Skeletal muscle satellite cell (primary cell): Measurements from ENCODE around the gene AVPR1A.

Experiments
- H3K27me3 ChIP-seq: 2 replicates; pipeline ENCODE4 v1.7.0; 2013; ENCODE audit warnings: low read length; ENCODE audit not compliant: control insufficient read depth, insufficient read depth
- H3K36me3 ChIP-seq: 2 replicates; pipeline ENCODE4 v1.7.0; 2013; ENCODE audit warnings: mild to moderate bottlenecking, control low read depth, low read length; ENCODE audit not compliant: insufficient read depth
- H3K4me1 ChIP-seq: 2 replicates; pipeline ENCODE4 v1.7.0; 2013; ENCODE audit warnings: low read length; ENCODE audit not compliant: control insufficient read depth, insufficient read depth
- H3K4me2 ChIP-seq: 2 replicates; pipeline ENCODE4 v1.7.0; 2013; ENCODE audit warnings: mild to moderate bottlenecking, low read length
- H3K4me3 ChIP-seq: 2 replicates; pipeline ENCODE4 v1.7.0; 2013; ENCODE audit warnings: low read length
- H3K9ac ChIP-seq: 2 replicates; pipeline ENCODE4 v1.7.0; 2013; ENCODE audit warnings: mild to moderate bottlenecking, low read depth, low read length, moderate library complexity
- H3K9me3 ChIP-seq: replicated peaks from 2 replicates; pipeline ENCODE4 v1.7.0; 2013; ENCODE audit warnings: mild to moderate bottlenecking, control low read depth, low read length

Gene AVPR1A

GRCh38 chr12:63093711-63094110 is 57.3 kb downstream of the AVPR1A start:
- Histone ChIP-seq H3K9ac (no peak overlapping the region), H3K4me1 (no peaks in the 10 kb centered on the region), H3K27me3 (peaks cover 67% of the 10 kb centered on the region), H3K36me3 (no peaks in the 10 kb centered on the region), H3K4me3 (no peak overlapping the region), H3K4me2 (no peak overlapping the region), H3K9me3 (no peaks in the 10 kb centered on the region)

GRCh38 chr12:63093084-63093483 is 57.9 kb downstream of the AVPR1A start:
- peaks cover 68% of the 10 kb centered on the region for H3K27me3 ChIP-seq
- no peak overlapping the region for H3K4me3 ChIP-seq
- no peaks in the 10 kb centered on the region for H3K4me1 ChIP-seq
- no peaks in the 10 kb centered on the region for H3K36me3 ChIP-seq
- H3K9ac ChIP-seq = no peak overlapping the region
- H3K9me3 ChIP-seq = no peaks in the 10 kb centered on the region
- H3K4me2 ChIP-seq = no peak overlapping the region
